GM19035 (cell line): ENCODE measurements around the gene KDM5B.
"Not testable (repeated sequence)": the region's sequence is repeated elsewhere in the genome, so short reads cannot be mapped to it uniquely, and the experiment has no call there.

Source experiments
- ATAC-seq: cut with Tn5 transposase; IDR thresholded peaks from one replicate; pipeline ENCODE4 v1.9.1; 2021; ENCODE audit not compliant: unreplicated experiment

Gene KDM5B

GRCh38 chr1:202714202-202714601 lies 94.0 kb downstream of the KDM5B start:
- ATAC-seq, result not testable (repeated sequence)

- no peak for ATAC-seq
These were observed 95.1 kb downstream of the KDM5B start for GRCh38 chr1:202713110-202713509.

DNA sequence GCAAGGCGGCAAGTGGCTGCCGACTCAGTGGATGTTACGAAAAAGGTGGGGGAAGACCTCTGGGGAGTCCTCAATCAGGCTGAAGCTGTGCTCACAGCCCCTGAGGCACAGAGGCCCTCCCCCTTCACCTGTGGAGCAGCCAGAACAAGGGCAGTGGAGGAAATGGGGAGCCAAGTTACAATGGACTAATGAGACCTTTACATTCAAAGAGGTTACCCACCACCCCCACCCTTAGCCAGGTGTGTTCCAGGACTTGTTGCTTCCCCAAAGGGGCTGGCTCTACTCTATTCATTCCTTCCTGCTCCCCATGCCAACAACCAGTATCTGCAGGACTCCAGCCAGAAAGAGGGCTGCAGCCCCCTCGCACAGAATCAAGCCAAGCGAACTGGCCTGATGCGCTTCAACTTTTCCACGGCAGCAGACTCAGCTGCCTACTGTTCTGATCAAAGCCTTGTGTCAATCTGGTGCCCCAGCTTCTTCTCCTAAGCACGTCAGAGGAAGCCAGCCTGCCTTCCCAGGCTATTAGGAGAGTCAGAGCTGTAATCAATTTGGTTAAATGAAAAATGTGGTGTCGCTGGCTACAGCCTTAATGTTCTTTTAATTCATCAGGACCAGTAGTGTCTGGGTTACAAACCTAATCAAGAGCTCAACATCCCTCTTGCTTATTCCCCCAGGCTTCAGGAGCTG lies 96.1 kb downstream of the KDM5B start:
- ATAC-seq, result no peak

- no peak for ATAC-seq
These were observed 97.9 kb downstream of the KDM5B start, which contains the start of gene SYT2 for GRCh38 chr1:202710070-202711045. SYT2 (minus strand) TSS chr1:202710454; CDS start chr1:202605772, 104,682 bp downstream.

DNA sequence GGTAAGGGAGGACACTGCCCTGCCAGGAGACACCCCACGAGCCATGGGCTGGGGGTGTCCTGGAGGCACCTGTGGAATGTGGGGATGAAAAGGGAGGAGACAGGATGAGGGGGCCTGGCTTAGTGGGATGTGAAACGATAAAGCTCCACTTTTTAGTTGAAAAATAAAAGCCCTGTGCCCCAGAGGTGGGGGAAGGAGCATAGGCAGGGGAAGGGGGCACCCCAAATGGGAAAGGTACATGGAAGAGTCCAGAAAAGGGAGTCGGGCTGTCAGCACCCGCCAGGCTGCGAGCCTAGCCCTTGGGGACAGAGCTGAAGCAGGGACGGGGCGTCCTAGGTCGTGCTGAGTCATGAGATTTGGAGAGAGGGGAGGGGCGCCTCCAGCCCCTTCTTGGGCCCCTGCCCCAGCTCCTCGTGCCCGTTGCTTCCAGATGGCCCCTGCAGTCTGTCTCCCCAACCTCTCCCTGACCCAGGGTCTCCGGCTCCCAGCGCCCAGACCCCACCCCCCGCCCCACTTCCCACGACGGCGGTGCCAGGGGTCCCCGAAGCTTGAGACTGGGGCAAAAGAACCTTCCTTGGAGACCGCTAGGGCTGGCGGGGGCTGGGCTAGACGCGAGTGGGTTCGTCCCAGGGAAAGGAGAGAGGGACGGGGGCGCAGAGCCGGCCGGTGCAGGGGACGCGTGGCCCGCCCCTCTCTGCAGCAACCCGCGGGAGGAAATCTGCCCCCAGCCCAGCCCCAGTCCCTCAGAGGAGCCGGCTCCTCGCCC lies 98.8 kb downstream of the KDM5B start:
- ATAC-seq, result no peak

DNA sequence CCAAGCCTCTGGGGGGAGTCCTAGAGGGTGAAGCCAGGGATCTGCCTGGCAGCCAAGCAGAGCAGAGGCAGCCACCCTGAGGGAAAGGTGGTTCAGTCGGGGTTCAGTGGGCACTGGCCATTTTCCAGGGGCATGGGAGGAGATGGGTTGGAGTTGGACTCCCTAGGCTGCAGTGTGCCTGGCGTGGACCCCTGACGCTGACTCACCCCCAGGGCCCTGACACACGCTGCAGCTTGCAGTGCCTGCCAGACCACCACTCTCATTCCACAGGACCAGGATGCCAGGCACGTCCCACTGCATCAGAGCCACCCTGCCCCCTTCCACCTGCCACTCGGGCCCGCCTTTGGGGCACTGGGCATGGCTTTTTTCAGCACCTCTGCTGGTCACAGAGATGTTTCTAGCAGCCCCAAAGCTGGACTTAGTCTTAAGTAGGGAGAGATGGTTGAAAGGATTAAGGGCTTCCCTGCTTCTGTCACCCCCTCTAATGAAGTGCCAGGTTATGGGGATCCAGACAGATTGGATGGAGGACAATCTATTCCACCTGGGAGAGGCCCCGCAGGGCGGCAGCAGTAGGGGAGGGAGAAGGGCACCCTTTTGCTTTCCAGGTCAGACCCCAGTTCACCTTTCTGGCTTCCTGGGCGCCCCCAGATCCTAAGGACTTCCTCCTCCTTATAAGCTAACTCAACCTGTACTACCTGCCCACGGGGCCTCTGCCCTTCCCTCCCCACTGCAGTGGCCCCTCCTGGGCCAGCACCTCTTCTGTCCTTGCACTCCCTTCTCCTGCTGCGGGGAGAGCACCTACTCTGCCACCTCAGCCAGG lies 99.6 kb downstream of the KDM5B start:
- ATAC-seq, result no peak

DNA sequence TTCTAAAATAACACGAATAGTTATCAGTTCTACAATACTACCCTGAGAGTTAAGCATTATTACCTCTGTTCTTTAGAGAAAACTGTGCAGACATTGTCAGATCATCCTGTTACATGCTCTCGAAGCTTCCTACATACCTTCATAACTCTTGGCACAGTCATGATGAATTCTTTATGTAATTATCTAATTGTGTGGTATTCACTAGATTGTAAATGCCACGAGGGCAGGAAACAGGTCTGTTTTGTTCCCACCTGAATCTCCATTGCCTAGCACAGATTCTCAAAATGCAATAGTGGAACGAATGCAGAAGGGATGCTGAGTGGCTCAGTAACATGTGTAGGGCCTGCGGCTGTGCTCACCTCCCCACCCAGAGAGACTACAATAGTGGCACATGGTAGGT lies 101.4 kb downstream of the KDM5B start:
- no peak for ATAC-seq

DNA sequence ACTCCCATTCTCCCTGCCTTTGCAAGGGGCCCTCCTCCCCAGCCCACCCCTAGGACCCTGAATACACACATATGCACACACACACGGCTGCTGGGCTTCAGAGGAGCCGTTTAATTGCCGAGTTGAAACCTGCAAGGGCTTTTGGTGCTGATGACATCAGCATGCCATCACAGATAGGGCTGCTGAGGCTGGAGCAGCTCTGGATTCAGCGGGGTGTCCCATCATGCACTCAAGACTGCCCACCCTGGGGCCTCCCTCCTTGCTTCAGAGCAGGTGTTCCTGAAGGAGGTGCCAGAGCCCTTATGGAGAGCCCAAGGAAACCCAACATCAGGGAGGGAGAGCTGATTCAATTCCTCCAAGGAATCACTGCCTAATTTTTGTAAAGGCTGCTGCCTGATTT lies 103.6 kb downstream of the KDM5B start:
- ATAC-seq, result no peak

DNA sequence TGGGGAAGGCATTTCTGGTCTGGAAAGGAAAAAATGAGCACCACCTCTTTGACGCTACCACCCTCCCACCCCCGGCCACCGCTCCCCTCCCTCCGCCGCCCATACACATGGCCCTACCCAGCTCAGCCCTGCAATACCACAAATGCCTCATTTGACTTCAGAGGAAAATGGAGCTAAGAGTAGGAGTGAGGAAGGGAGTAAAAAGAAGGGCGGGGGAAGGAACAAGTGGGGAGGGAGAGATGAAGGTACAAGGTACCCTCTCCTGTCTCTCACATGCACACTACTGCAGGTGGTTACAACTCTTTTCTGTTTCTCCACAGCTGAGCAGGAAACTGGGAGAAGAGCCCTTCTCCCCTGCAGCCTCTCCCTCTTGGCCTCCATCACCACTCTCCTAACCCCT lies 105.0 kb downstream of the KDM5B start:
- ATAC-seq, result no peak

- ATAC-seq, result no peak
These were observed 106.1 kb downstream of the KDM5B start for GRCh38 chr1:202702088-202702487.

DNA sequence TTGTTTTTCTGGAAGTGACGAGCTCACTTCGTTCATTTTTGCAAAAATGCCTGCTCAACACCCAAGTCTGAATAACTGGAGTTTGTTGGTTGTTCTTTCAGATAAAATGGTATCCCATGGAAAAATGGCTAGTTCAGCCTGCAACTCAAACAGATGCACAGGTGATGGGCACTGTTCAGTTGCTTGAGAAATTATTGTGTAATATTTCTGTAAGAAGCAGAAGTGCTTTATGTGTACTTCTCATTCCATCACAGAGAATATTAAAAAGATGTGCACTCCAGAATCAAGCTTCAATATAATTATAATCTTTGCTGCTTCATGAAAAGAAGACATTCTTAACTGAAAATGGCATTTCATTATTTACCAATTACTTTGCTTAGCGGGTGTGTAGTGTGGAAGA lies 107.0 kb downstream of the KDM5B start:
- no peak for ATAC-seq

DNA sequence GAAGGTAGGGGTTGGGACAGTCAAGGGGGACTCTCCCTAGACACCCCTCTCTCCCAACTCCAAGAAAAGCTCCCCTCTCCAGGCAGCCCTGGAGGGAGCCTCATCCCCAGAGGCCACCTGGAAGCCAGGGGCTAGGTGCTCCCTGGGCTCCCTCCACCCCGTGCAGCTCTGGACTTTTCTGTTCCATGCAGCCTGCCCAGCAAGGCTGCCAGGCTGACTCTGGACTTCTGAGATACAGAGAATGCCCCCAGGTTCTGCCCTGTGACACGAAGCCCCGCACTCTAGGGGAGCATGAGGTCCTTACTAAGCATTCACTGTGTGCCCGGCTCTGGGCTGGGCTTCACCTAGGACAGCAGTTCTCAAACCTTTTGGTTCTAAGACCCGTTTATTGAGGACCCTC lies 108.2 kb downstream of the KDM5B start:
- no peak for ATAC-seq

DNA sequence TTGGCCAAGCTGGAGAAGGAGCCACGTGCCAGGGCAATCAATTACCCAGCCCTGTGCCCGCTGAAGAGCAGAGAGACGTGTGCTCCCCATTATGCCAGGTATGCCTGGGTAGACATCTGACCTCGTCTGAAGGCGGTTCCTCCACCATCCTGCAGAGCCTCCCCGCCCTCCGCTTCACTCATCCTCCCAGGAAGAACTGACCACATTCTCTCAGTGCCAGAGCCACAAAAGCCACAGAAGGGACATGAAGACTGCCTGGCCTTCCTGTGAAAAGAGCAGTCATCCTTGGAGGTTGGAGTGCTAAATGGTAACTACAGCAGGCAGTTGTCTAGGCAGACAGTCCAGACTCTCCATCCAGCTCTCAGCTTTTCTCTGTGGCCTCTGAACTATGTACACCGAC lies 109.9 kb downstream of the KDM5B start:
- no peak for ATAC-seq

DNA sequence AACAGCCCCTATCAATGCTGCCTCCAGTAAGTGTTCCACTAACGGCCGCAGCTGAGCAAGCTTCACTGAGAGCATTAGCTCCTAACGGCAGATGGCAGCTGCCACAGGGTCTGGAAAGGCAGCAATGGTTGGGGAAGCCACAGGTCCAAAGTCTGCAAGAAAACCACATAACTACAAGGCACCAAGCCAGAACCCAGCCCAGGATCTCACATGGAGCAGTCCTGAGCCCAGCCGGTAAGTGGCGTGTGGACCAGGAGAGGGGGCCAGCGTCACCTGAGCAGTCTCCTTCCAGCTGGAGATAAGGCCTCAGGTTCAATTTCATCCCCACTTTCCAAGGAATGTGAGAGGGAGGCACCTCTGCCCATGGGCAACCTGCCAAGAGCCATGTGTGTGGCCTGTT lies 111.2 kb downstream of the KDM5B start:
- ATAC-seq, result no peak

GRCh38 chr1:202694314-202694713 lies 113.9 kb downstream of the KDM5B start:
- no peak for ATAC-seq

- no peak for ATAC-seq
These were observed 115.2 kb downstream of the KDM5B start for GRCh38 chr1:202692959-202693555.

GRCh38 chr1:202691816-202692215 lies 116.4 kb downstream of the KDM5B start:
- no peak for ATAC-seq

- ATAC-seq, result no peak
These were observed 118.5 kb downstream of the KDM5B start for GRCh38 chr1:202689493-202690342.

DNA sequence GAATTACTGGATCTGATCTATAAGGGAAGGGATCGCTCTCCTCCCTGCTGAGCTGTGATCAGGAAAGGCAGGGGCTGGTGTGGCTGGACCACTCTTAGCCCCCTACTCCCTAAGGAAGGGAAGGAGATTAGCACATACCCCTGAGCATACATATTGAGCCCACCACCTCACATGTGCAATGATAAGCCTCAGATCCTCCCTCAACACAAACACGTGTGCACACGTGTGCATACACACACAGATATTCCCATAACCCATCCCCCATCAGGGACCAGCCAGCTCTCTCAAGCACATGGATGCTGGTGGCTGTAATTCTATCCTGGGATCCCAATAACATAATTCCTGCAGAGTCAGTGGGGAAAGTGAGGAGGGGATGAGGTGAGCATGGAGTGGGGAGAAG lies 119.1 kb downstream of the KDM5B start:
- no peak for ATAC-seq
